ENCODE measurements around the gene GJE1.
"Not testable (repeated sequence)": the region's sequence is repeated elsewhere in the genome, so short reads cannot be mapped to it uniquely, and the experiment has no call there.

Gene GJE1, protein sequence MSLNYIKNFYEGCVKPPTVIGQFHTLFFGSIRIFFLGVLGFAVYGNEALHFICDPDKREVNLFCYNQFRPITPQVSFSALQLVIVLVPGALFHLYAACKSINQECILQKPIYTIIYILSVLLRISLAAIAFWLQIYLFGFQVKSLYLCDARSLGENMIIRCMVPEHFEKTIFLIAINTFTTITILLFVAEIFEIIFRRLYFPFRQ

DNA sequence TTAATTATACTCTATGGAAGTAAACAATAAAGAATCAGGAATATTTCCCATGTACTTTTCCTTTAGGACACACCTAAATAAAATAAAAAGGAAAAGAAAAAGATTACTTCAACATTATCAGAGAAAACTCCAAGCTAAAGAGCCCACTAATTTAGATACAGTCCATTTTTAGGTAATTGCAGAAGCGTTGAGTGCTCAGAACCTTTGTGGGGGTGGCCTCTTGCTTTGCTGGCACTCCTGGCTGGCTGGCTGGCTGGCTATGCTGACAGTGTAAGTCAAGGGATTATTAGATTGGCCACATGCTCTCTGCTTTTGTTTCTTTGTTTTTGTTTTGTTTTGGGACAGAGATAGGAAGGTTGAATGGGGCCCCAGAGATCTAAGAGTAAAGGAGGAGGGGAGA lies at the start of gene GJE1:
GJE1 (plus strand) TSS at position 301 of the 400 bp plus-strand sequence. CDS start 234 bp downstream, outside the sequence.
- H3K4me3 Mint-ChIP-seq, result no peak within 1 kb of the TSS
- H3K27me3 Mint-ChIP-seq, result peaks cover 11% of the 10 kb centered on the region
- no peak within 1 kb of the TSS for H3K27ac Mint-ChIP-seq
- no peaks in the 10 kb centered on the region for H3K36me3 Mint-ChIP-seq (ENCODE audit: low read depth)
- no peaks in the 10 kb centered on the region for H3K4me1 Mint-ChIP-seq
- ATAC-seq (no peak), DNase-seq (no peak)
- no peaks in the 10 kb centered on the region for H3K9me3 Mint-ChIP-seq

DNA sequence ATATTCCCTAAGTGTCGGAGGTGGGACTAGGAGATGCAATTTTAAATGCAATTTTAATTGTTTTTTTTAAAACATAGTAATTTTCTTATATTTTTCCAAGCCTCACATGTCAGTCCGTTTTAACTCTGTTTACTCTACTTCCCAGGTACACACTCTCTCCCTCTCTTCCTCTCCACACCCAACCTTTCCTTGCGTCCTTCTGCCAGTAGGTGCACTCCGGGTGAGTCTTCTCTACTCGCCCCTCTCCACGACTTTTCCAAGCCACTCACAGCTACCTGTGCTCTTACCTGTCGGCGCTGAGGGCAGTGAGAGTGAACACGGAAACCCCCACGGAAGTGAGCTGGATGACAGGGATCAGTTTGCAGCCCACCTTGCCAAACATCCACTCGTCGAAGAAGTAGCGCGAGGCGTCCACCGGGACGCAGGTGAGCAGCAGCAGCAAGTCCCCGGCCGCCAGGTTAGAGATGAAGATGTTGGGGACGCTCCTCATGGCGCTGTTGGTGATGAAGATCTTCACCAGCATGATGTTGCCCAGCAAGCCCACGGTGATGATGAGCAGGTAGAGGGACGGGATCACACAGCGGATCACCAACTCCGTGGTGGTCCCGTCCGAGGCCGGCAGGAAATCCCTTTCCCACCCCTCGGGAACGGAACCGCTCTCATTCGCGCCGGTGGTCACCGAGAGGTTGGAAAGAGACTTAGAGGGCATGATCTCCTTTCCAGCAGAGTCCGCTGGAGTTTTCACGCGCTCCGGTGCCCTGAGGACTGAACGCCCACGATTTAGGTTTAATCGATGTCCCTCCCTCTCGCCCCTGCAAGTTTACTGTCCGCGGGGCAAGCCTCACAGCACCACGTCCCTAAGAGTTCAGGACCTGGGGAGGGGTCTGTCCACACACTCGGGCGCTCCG lies 44.5 kb upstream of the GJE1 start:
- Mint-ChIP-seq H3K4me1 (peaks cover 6% of the 10 kb centered on the region), H3K4me3 (no peak overlapping the region), H3K9me3 (no peaks in the 10 kb centered on the region), H3K27me3 (peaks cover 23% of the 10 kb centered on the region), H3K36me3 (ENCODE audit: low read depth) (no peaks in the 10 kb centered on the region), H3K27ac (no peak overlapping the region)
- DNase-seq (no peak), ATAC-seq (no peak)

DNA sequence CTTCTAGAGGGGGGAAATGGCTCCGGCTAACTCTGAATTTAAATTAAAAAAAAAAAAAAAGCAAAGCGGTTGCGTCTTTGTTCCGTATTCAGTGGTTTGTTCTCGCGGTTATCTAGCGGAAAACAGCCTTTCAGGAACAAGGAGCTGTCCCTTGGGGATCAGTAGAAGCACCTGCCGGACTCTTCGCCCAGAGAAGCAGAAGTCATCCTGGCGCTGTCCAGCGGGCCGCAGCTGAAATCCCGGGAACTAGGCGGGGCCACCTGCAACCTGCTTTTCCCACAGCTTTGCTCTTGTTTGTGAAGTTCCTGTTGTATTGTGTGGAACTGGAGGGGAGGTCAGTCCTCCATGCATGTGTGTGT lies 43.9 kb upstream of the GJE1 start:
- ATAC-seq (no peak), DNase-seq (no peak)
- Mint-ChIP-seq H3K9me3 (no peaks in the 10 kb centered on the region), H3K36me3 (ENCODE audit: low read depth) (no peaks in the 10 kb centered on the region), H3K4me3 (no peak overlapping the region), H3K27me3 (peaks cover 23% of the 10 kb centered on the region), H3K4me1 (peaks cover 1% of the 10 kb centered on the region), H3K27ac (no peak overlapping the region)

DNA sequence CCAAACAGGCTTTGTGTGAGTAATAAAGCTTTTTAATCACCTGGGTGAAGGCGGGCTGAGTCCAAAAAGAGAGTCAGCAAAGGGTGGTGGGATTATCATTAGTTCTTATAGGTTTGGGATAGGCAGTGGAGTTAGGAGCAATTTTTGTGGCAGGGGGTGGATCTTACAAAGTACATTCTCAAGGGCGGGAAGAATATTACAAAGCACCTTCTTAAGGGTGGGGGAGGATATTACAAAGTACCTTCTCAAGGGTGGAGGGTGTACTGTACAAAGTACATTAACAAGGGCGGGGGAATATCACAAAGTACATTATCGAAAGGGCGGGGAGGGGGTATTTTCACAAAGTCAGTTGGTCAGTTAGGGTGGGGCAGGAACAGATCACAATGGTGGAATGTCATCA lies 27.9 kb upstream of the GJE1 start:
- H3K36me3 Mint-ChIP-seq (ENCODE audit: low read depth); H3K4me3 Mint-ChIP-seq; DNase-seq; ATAC-seq; H3K9me3 Mint-ChIP-seq; H3K27ac Mint-ChIP-seq; H3K4me1 Mint-ChIP-seq; H3K27me3 Mint-ChIP-seq: not testable (repeated sequence)

DNA sequence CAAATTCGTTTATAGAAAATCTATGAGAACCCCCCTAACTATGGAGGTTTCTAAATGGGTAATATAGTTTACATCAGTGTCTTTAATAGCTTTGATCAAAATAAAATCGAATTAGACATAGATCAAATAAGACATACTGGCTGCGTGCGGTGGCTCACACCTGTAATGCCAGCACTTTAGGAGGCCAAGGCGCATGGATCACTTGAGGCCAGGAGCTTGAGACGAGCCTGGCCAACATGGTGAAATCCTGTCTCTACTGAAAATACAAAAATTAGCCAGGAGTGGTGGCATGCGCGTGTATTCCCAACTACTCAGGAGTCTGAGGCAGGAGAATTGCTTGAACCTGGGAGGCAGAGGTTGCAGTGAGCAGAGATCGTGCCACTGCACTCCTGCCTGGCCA lies 21.9 kb upstream of the GJE1 start:
- H3K27ac Mint-ChIP-seq; DNase-seq; ATAC-seq; H3K4me3 Mint-ChIP-seq; H3K9me3 Mint-ChIP-seq; H3K36me3 Mint-ChIP-seq (ENCODE audit: low read depth); H3K27me3 Mint-ChIP-seq; H3K4me1 Mint-ChIP-seq: not testable (repeated sequence)

DNA sequence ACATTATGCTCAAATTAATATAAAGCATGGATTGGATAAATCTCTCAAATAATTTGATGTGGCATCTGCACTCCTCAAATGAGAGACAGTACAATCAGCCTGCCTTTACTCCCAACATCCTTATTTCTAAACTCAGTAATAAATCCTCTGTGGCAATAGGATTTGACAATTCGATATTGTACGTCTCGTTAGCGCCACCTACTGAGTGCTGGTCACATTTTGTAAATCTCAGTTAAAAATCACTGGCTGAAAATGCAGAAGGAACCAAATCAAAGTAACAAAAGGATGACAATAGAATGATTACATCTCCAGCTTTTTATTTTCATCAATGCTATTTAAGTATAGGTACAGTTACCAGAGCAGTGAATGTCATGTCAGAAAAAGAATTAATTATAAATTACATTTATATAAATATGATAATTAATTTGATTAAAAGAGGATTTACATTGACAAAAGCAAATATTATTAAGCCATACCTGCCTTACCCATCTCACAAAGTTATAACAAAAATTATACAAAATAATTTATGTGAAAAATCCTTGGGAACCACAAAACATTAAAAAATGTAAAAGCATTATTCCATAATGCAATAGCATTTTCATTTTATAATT lies 20.2 kb upstream of the GJE1 start:
- no peaks in the 10 kb centered on the region for H3K4me1 Mint-ChIP-seq
- no peak overlapping the region for H3K4me3 Mint-ChIP-seq
- peaks cover 3% of the 10 kb centered on the region for H3K27me3 Mint-ChIP-seq
- peak; percentile 81 for DNase-seq
- H3K36me3 Mint-ChIP-seq (ENCODE audit: low read depth), result no peaks in the 10 kb centered on the region
- no peak overlapping the region for H3K27ac Mint-ChIP-seq
- no peak for ATAC-seq
- no peaks in the 10 kb centered on the region for H3K9me3 Mint-ChIP-seq

DNA sequence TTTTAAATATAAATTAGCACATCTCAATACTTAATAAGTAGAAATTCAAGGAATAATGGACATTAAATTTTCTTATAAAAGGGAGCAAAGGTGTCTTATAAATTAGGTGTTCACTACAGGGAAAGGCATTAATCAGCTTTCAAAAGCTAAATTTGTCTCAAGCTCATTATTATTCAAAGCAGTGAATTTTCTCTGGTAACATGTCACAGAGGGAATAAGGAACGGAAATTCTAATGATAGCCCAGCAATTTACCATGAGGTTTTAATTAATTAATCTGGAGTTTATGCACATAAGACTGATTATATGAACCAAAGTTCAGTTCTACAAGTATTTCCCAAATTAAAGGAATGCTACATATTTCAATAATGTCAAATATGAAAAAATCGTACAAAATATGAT lies 15.4 kb upstream of the GJE1 start:
- no peaks in the 10 kb centered on the region for H3K4me1 Mint-ChIP-seq
- no peaks in the 10 kb centered on the region for H3K27me3 Mint-ChIP-seq
- H3K36me3 Mint-ChIP-seq (ENCODE audit: low read depth), result no peaks in the 10 kb centered on the region
- H3K9me3 Mint-ChIP-seq, result no peaks in the 10 kb centered on the region
- ATAC-seq (no peak), DNase-seq (no peak)
- H3K4me3 Mint-ChIP-seq, result no peak overlapping the region
- H3K27ac Mint-ChIP-seq, result no peak overlapping the region

DNA sequence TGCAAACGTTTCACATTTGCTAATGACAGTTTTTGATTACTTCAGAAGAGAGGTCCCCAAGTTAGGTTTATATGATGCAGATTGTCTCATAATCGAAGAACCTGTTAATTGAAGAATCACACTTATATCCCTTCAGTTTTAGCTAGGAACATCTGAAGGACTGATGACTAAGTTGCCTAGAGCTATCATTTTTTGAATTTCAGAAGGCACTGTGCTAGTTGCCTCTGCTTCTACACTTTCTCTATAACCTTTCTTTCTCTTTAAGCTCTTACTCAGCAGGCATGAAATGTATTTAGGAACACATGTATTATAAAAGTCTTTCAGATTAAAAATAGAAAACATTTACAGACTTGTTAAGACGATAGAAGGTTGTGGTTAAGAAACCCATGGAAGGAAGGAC lies 14.4 kb upstream of the GJE1 start:
- DNase-seq (no peak), ATAC-seq (no peak)
- Mint-ChIP-seq H3K27ac (no peak overlapping the region), H3K9me3 (no peaks in the 10 kb centered on the region), H3K4me1 (no peaks in the 10 kb centered on the region), H3K27me3 (peaks cover 2% of the 10 kb centered on the region), H3K36me3 (ENCODE audit: low read depth) (no peaks in the 10 kb centered on the region), H3K4me3 (no peak overlapping the region)

DNA sequence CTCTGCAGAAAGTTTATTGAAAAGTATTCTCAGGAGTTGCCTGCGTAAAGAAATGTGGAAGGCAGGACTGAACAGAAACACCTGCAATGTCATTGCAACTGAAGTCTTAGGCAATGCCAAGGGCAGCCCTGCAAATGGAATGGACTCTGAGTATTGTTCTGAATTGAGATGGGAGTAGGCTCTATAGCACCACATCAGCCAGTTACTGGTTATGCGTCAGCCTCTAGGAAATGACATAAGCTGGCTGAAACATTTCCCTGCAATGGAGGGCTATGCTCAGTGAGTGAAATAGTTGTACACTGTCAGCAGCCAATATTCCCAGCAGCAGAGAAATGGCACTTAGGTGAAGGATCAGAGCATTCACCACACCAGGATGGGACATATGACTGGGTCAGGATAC lies 13.8 kb upstream of the GJE1 start:
- Mint-ChIP-seq H3K9me3 (no peaks in the 10 kb centered on the region), H3K4me1 (no peaks in the 10 kb centered on the region), H3K27ac (no peak overlapping the region), H3K36me3 (ENCODE audit: low read depth) (no peaks in the 10 kb centered on the region), H3K4me3 (no peak overlapping the region), H3K27me3 (peaks cover 2% of the 10 kb centered on the region)
- ATAC-seq, result no peak
- DNase-seq, result no peak

DNA sequence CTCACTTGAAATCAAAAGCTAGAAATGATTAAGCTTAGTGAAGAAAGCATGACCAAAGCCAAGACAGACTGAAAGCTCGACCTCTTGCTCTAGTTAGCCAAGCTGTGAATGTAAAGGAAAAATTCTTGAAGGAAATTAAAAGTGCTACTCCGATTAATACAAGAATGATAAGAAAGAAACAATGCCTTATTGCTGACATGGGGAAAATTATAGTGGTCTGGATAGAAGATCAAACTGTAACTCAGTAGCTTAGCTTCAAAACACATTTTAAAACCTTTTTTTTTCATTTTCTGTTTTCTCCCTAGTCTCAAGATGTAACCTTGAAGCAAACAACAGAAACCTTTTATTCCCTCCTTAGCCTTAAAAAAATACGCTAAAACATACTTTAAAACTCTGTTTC lies 11.4 kb upstream of the GJE1 start:
- Mint-ChIP-seq H3K36me3 (ENCODE audit: low read depth) (no peaks in the 10 kb centered on the region), H3K4me3 (no peak overlapping the region), H3K4me1 (no peaks in the 10 kb centered on the region), H3K27ac (no peak overlapping the region), H3K27me3 (peaks cover 2% of the 10 kb centered on the region), H3K9me3 (no peaks in the 10 kb centered on the region)
- no peak for DNase-seq
- ATAC-seq, result no peak

DNA sequence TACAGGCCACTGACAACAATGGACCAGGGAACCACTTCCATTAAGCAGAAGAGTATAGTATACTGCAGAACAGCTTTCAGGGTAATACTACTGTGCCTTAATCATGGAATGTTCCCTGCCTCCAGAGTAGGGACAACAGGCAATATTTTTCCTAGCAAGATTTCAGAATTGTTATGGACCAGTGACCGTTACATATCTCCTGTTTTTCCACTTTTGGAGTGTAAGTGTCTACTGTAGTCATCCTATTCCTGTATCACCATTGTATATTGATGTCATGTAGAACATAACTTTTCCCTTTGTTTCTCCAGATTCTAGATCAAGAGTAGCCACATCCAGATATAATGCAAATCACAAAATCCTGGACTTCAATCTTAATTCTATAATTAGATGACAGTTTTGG lies 1.9 kb upstream of the GJE1 start:
- Mint-ChIP-seq H3K4me1 (no peaks in the 10 kb centered on the region), H3K9me3 (no peaks in the 10 kb centered on the region), H3K4me3 (no peak overlapping the region), H3K27me3 (peaks cover 8% of the 10 kb centered on the region), H3K27ac (no peak overlapping the region), H3K36me3 (ENCODE audit: low read depth) (no peaks in the 10 kb centered on the region)
- DNase-seq (no peak), ATAC-seq (no peak)

DNA sequence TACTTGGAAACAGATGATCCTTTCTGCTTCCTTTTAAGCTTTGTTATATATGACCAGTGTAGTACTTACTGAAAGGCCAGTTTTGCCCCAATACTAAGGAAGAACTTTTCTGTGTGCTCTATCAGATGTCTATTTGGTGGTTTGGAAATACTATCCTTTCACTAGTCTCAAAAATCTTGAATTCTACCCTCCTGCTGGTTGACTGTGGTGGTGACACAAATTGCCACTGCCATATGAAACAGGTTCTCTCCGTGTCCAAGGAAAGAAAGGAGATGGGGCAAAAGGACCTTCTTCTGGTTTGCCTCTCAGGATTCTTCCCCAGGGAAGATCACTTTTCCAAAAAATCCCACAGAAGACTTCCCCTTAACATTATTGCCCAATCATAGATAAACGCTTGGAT lies 6.2 kb downstream of the GJE1 start:
- Mint-ChIP-seq H3K36me3 (ENCODE audit: low read depth) (no peaks in the 10 kb centered on the region), H3K9me3 (no peaks in the 10 kb centered on the region), H3K4me3 (no peak overlapping the region), H3K27ac (no peak overlapping the region), H3K27me3 (peaks cover 13% of the 10 kb centered on the region), H3K4me1 (no peaks in the 10 kb centered on the region)
- ATAC-seq (no peak), DNase-seq (no peak)

DNA sequence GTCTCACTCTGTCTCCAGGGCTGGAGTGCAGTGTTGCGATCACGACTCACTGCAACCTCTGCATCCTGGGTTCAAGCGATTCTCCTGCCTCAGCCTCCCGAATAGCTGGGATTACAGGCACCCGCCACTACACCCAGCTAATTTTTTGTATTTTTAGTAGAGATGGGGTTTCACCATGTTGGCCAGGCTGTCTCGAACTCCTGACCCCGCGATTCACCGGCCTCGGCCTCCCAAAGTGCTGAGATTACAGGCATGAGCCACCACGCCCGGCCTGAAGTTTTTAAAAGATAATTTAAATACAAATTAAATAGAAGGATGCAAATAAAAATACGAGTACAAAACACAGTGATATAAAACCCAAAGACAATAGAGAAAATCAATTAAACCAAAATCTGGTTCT lies 8.8 kb downstream of the GJE1 start:
- H3K36me3 Mint-ChIP-seq (ENCODE audit: low read depth); H3K27ac Mint-ChIP-seq; H3K4me3 Mint-ChIP-seq; ATAC-seq; DNase-seq; H3K9me3 Mint-ChIP-seq: not testable (repeated sequence)
- H3K27me3 Mint-ChIP-seq, result peaks cover 11% of the 10 kb centered on the region
- peaks cover 12% of the 10 kb centered on the region for H3K4me1 Mint-ChIP-seq

DNA sequence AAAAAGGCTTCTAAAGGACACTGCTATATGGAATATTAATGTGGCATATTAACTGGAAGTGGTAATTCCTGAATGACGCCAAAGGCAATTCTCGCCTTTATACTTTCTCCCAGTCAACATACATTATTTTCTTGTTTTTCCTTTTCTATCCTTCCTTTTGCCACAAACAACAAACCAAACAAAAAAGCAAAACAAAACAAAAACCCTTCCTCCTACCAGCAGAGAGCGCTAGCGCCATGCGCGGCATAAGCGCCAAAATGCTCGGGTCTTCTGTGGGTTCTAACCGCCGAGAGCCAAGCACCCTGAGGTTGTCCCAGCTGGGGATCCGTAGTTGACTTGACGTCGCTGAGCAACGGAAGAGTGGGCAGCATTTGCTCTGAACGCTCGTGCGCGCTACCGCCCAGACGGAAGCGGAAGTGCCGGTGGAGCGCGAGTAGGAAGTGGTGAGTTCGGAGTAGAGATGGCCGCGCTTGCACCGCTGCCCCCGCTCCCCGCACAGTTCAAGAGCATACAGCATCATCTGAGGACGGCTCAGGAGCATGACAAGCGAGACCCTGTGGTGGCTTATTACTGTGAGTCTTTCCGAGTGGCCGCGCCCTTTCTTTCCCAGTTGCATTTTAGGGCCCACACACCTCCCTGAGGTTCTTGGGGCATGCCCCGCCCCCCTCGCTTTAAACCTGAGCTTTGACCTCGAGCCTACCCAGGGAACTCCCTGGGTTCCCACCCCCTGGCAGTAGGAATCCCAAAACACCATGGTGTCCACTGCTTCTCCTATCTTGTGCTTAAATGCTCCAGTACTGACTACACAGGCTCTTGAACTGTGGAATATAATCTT lies 14.3 kb downstream of the GJE1 start, which contains the start of the genes NMBR and VTA1:
NMBR (minus strand) TSS at position 295 of the 835 bp plus-strand sequence. CDS start 58,464 bp downstream, outside the sequence.
VTA1 (plus strand) TSS at position 436 of the 835 bp plus-strand sequence; CDS start at position 461, 25 bp downstream.
- peak; percentile 93 for DNase-seq
- Mint-ChIP-seq H3K27ac (peak within 1 kb of the TSS; percentile 89), H3K27me3 (no peaks in the 10 kb centered on the region), H3K4me1 (peaks cover 62% of the 10 kb centered on the region), H3K9me3 (no peaks in the 10 kb centered on the region), H3K4me3 (peak within 1 kb of the TSS; percentile 96), H3K36me3 (ENCODE audit: low read depth) (peaks cover 11% of the 10 kb centered on the region)
- ATAC-seq, result peak; percentile 99
